Caco-2 (cell line): Measurements from ENCODE around the gene CPSF3. TPM values are rescaled to one million over a fixed set of nuclear protein-coding genes. Genes with fewer than 3 reads are reported as not detected.
"Not testable (repeated sequence)": the region's sequence is repeated elsewhere in the genome, so short reads cannot be mapped to it uniquely, and the experiment has no call there.

Experiments used
- BruUV-seq: library from RNA; stranded (reverse); fragments of 400-500 nt; replicated peaks from 2 replicates; lab custom pipeline; 2021; lab: Mats Ljungman, UMichigan
- CTCF ChIA-PET: fragments of 300-600 bp; sonication (Branson Sonifier 250); formaldehyde crosslinking; loops from one replicate; lab custom pipeline; 2022; ENCODE audit warnings: antibody characterized with exemption; lab: Charles Lee
- POLR2A ChIA-PET: fragments of 300-600 bp; sonication (Branson Sonifier 250); formaldehyde crosslinking; loops from one replicate; lab custom pipeline; 2022; ENCODE audit warnings: antibody characterized with exemption; lab: Charles Lee
- DNase-seq, 2 experiments: peaks; one replicate each; pipeline versions ENCODE4 v3.0.0 to v3.0.0-alpha.2; 2020 to 2022
- H3K27me3 ChIP-seq: replicated peaks from 2 replicates; pipeline ENCODE4 v1.6.0; 2011; ENCODE audit warnings: low read length; ENCODE audit not compliant: control insufficient read depth, insufficient read depth
- H3K36me3 ChIP-seq: 2 replicates; pipeline ENCODE4 v1.5.1; 2011; ENCODE audit warnings: low read length; ENCODE audit not compliant: control insufficient read depth, insufficient read depth
- H3K4me1 ChIP-seq: fragments of 250-450 bp; sonication (Bioruptor Pico); 2 replicates; pipeline ENCODE4 v1.5.1; 2020; ENCODE audit warnings: mild to moderate bottlenecking
- H3K4me3 ChIP-seq: 2 replicates; pipeline ENCODE4 v1.5.1; 2011; ENCODE audit warnings: low read depth, mild to moderate bottlenecking, control low read depth, low read length
- H3K9me3 ChIP-seq: fragments of 250-450 bp; sonication (Bioruptor Pico); 2 replicates; pipeline ENCODE4 v1.5.1; 2020; ENCODE audit warnings: mild to moderate bottlenecking, moderate library complexity
- H3K27ac Mint-ChIP-seq: one replicate; pipeline ENCODE4 v1.8.0; 2022; ENCODE audit warnings: mixed read lengths; ENCODE audit not compliant: unreplicated experiment
- H3K27me3 Mint-ChIP-seq: one replicate; pipeline ENCODE4 v1.8.0; 2022; ENCODE audit warnings: mixed read lengths; ENCODE audit not compliant: insufficient read depth, unreplicated experiment
- H3K36me3 Mint-ChIP-seq: one replicate; pipeline ENCODE4 v1.8.0; 2022; ENCODE audit warnings: mild to moderate bottlenecking, mixed read lengths; ENCODE audit not compliant: insufficient read depth, unreplicated experiment
- H3K4me1 Mint-ChIP-seq: one replicate; pipeline ENCODE4 v1.8.0; 2022; ENCODE audit warnings: low read depth, mixed read lengths; ENCODE audit not compliant: unreplicated experiment
- H3K4me3 Mint-ChIP-seq: one replicate; pipeline ENCODE4 v1.8.0; 2022; ENCODE audit warnings: mild to moderate bottlenecking, moderate library complexity, mixed read lengths; ENCODE audit not compliant: unreplicated experiment
- H3K9me3 Mint-ChIP-seq: one replicate; pipeline ENCODE4 v1.8.0; 2022; ENCODE audit warnings: mixed read lengths; ENCODE audit not compliant: unreplicated experiment
- CTCF ChIP-seq, 2 experiments: fragments of 200-600 bp in 1 of 2; IDR thresholded peaks; 1 replicate in 1 of 2; 2 replicates in 1 of 2; pipeline versions ENCODE4 v1.5.1 to v1.8.0; 2011 to 2022; ENCODE audit warnings: antibody characterized with exemption in 1 of 2, control low read depth in 1 of 2, inconsistent platforms in 1 of 2, low read depth in 1 of 2, low read length in 1 of 2, mild to moderate bottlenecking in 1 of 2, moderate library complexity in 1 of 2; ENCODE audit not compliant: insufficient read depth in 1 of 2, severe bottlenecking in 1 of 2, unreplicated experiment in 1 of 2
- intact Hi-C: fragments of 100-400 bp; cut with micrococcal nuclease; formaldehyde crosslinking; loops from one replicate; pipeline ENCODE4 v1.10.0; 2022; ENCODE audit not compliant: unreplicated experiment
- total RNA-seq: library from RNA; stranded (reverse); gene quantifications from 2 replicates; pipeline ENCODE4 v1.2.3, GENCODE V29; 2022

CPSF3 gene
- total RNA-seq, 1 experiment from 2014 or later = 95.0 TPM

DNA sequence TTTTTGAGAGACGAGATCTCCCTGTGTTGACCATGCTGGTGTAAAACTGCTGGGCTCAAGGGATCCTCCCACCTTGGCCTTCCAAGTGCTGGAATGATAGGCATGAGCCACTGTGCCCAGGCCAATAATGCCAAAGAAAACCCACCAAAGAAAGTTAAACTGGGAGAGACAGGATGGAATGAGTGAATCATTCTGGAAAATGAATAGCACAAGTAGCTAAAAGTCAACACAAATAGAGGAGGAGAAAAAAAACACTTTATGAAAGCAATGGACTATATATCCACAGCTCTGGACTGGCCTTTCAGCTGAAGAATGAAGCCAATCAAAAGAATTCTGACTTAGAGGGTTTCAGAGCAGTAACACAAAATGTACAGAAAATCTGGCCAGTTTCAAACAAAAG, 74.8 kb downstream of the CPSF3 start:
- H3K36me3 ChIP-seq = peaks cover 5% of the 10 kb centered on the region
- Mint-ChIP-seq H3K27ac (no peak overlapping the region), H3K4me3 (no peak overlapping the region), H3K36me3 (peaks cover 77% of the 10 kb centered on the region), H3K27me3 (no peaks in the 10 kb centered on the region), H3K9me3 (no peaks in the 10 kb centered on the region), H3K4me1 (no peaks in the 10 kb centered on the region)
- no peaks in the 10 kb centered on the region for H3K27me3 ChIP-seq
- no peak for DNase-seq
- TF ChIP-seq CTCF (IDR thresholded peaks at IDR 0.05; ENCODE audit: insufficient read depth in 1 of 2, low read depth in 1 of 2, low read length in 1 of 2, severe bottlenecking in 1 of 2, unreplicated experiment in 1 of 2) = no peak
- H3K4me3 ChIP-seq = no peak overlapping the region
- ChIA-PET POLR2A (interaction anchor here (1.1 kb wide), 1 partner anchor 23 kb away, joined by 3 read pairs; no protein-coding TSS in a partner anchor), CTCF (no interaction called here)
- intact Hi-C loops = no loop called here
- H3K9me3 ChIP-seq = no peaks in the 10 kb centered on the region
- no TSS peak for BruUV-seq
- no peaks in the 10 kb centered on the region for H3K4me1 ChIP-seq

DNA sequence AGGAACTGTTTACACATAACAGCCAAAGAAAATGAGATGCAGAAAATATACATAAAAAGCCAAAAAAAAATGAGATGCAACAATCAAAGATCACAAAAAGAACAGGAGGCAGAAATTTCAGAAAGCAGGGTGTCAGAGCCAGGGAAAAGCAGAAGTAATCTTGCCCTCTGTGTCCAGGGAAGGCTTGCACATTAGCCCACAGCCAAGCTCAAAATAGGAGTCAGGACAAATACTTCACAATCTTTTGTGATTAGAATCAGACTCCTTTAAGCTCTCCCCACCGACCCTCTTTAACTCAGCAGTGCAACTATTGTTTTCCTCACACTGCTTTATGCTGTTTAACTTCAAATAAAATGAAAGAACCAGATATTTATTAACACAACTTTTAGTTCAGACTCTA, 85.5 kb downstream of the CPSF3 start:
- Mint-ChIP-seq H3K4me1 (no peaks in the 10 kb centered on the region), H3K9me3 (no peaks in the 10 kb centered on the region), H3K27me3 (no peaks in the 10 kb centered on the region), H3K27ac (no peak overlapping the region), H3K36me3 (peaks cover 69% of the 10 kb centered on the region), H3K4me3 (no peak overlapping the region)
- ChIA-PET POLR2A (no interaction called here), CTCF (no interaction called here)
- no peaks in the 10 kb centered on the region for H3K36me3 ChIP-seq
- BruUV-seq = no TSS peak
- no peak for TF ChIP-seq CTCF (IDR thresholded peaks at IDR 0.05; ENCODE audit: insufficient read depth in 1 of 2, low read depth in 1 of 2, low read length in 1 of 2, severe bottlenecking in 1 of 2, unreplicated experiment in 1 of 2)
- no peaks in the 10 kb centered on the region for H3K9me3 ChIP-seq
- intact Hi-C loops = no loop called here
- no peak for DNase-seq
- no peak overlapping the region for H3K4me3 ChIP-seq
- H3K4me1 ChIP-seq = no peaks in the 10 kb centered on the region
- H3K27me3 ChIP-seq = no peaks in the 10 kb centered on the region

DNA sequence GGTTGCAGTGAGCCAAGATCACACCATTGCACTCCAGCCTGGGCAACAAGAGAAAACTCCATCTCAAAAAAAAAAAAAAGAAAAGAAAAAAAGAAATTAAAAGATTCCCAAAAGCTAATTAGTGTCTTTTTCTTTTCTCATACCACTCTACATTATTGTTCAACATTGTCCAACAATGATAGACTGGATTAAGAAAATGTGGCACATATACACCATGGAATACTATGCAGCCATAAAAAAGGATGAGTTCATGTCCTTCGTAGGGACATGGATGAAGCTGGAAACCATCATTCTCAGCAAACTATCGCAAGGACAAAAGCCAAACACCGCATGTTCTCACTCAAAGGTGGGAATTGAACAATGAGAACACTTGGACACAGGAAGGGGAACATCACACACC, 90.5 kb downstream of the CPSF3 start:
- H3K4me1 Mint-ChIP-seq, H3K27ac Mint-ChIP-seq, H3K36me3 ChIP-seq, H3K27me3 Mint-ChIP-seq, DNase-seq, H3K9me3 Mint-ChIP-seq, H3K4me1 ChIP-seq, H3K27me3 ChIP-seq, H3K4me3 Mint-ChIP-seq, BruUV-seq, H3K9me3 ChIP-seq, POLR2A ChIA-PET, intact Hi-C loops, H3K4me3 ChIP-seq: not testable (repeated sequence)
- H3K36me3 Mint-ChIP-seq = peaks cover 66% of the 10 kb centered on the region
- CTCF ChIA-PET = interaction anchor here (0.5 kb wide), 1 partner anchor 112 kb away, joined by 3 read pairs; no protein-coding TSS in a partner anchor
